NT2/D1 (cell line): ENCODE measurements around the gene CDNF.

Source experiments
- DNase-seq: peaks from one replicate; pipeline ENCODE4 v3.0.0-alpha.2; 2011; ENCODE audit warnings: low read depth, low spot score
- H3K27me3 ChIP-seq: 2 replicates; pipeline ENCODE4 v1.6.0; 2011; ENCODE audit warnings: mild to moderate bottlenecking; ENCODE audit not compliant: insufficient read length, insufficient read depth
- H3K36me3 ChIP-seq: 2 replicates; pipeline ENCODE4 v1.6.1; 2011; ENCODE audit warnings: mild to moderate bottlenecking, low read length, mixed read lengths; ENCODE audit not compliant: insufficient read depth, insufficient read length
- H3K4me1 ChIP-seq: 2 replicates; pipeline ENCODE4 v1.5.1; 2011; ENCODE audit not compliant: insufficient read depth, insufficient read length
- H3K4me3 ChIP-seq: 2 replicates; pipeline ENCODE4 v1.5.1; 2011; ENCODE audit warnings: low read depth; ENCODE audit not compliant: insufficient read length
- H3K9ac ChIP-seq: 2 replicates; pipeline ENCODE4 v1.6.0; 2011; ENCODE audit warnings: low read depth; ENCODE audit not compliant: insufficient read length
- H3K9me3 ChIP-seq: 2 replicates; pipeline ENCODE4 v1.5.1; 2011; ENCODE audit warnings: mild to moderate bottlenecking, low read length; ENCODE audit not compliant: insufficient read depth
- SUZ12 ChIP-seq: IDR thresholded peaks from 2 replicates; pipeline ENCODE4 v1.6.1; 2011; ENCODE audit not compliant: insufficient read length, insufficient read depth; ENCODE audit errors: extremely low read depth
- YY1 ChIP-seq: IDR thresholded peaks from 2 replicates; pipeline ENCODE4 v1.6.1; 2011; ENCODE audit not compliant: insufficient read length, insufficient read depth
- ZNF274 ChIP-seq: IDR thresholded peaks from 2 replicates; pipeline ENCODE4 v1.6.1; 2011; ENCODE audit warnings: mild to moderate bottlenecking, low read depth, low read length

CDNF gene

DNA sequence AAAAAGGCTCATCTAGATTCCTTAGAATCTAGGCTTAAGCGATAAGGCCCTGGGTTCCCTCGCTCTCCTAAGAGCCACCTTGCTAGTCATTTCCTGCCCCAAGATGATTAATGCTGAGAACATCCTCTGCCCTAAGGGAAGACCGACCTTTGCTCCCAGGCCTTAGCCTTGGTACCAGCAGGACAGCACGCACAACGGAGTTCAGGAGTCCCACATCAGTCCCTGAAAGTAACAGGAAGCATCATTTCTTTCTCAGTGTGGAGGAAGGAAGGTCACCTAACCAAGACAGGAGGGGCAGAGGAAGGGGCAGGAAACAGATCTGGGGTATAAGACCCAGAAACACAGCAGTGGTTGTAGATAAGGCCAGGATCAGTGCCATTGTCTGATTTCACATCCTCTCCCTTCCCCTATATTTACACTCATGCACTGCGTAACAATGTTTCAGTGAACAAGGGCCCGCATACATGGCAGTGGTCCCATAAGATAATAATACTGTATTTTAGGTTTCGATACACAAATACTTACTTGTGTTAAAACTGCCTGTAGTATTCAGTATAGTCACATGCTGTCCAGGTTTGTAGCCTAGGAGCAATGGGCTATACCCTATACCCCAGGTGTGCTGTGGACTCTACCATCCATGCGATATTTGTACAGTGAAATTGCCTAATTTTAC lies 55.0 kb downstream of the CDNF start:
- no peaks in the 10 kb centered on the region for H3K36me3 ChIP-seq
- no peaks in the 10 kb centered on the region for H3K27me3 ChIP-seq
- H3K9ac ChIP-seq: no peak overlapping the region
- no peak for DNase-seq
- no peak for TF ChIP-seq ZNF274
- TF ChIP-seq YY1: no peak
- H3K4me1 ChIP-seq: peaks cover 3% of the 10 kb centered on the region
- no peak overlapping the region for H3K4me3 ChIP-seq
- no peaks in the 10 kb centered on the region for H3K9me3 ChIP-seq

DNA sequence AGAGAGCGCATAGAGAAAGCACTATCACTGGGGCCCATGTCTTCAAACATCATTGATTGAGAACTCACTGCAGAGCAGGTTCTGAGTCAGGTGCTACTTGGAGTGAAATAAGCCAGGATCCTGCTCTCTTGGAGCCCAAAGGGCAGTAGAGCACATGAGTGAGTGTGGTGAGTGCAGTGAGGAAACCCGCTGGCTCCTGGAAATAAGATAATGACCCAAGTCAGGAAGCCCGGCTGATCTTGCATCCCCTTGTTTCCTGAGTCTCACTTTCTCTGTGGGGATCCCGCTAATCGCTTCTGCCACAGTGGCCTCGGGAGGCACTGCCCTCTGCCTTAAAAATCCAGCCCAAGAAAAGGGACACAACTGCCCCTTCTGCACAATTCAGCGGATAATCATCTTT lies 56.1 kb downstream of the CDNF start:
- TF ChIP-seq ZNF274: no peak
- no peak for TF ChIP-seq YY1
- TF ChIP-seq SUZ12: no peak
- Histone ChIP-seq H3K9ac (no peak overlapping the region), H3K4me1 (peaks cover 3% of the 10 kb centered on the region)

DNA sequence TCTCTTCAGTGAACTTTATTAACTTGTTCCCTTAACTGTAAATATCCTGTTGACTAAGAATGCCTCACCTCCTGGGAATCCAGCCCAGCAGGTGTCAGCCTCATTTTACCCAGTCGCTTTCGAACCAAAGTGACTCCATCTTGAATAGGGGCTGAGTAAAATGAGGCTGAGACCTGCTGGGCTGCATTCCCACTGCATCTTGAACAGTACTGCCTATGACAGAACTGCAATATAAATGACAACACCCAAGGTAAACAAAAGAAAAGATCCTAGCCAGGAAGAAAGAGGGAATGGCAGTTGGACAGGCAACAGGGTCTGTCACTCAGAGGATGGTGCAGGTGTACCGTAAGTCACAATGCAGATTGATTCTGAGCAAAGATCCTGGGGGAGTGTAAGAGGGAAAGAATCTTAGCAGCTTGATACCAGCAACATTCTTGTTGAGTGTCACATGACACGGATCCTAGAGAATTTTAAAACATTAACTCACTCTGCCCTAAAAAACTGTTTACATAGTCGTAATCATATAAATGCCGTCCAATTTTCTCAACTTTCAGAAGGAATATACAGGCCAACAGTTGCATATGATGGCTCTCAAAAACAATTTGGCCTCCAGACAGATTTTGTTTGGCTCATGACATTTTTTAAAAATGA lies 58.7 kb downstream of the CDNF start:
- DNase-seq: no peak
- no peak overlapping the region for H3K9ac ChIP-seq
- no peak for TF ChIP-seq ZNF274
- no peak for TF ChIP-seq SUZ12
- TF ChIP-seq YY1: no peak

More for the DNA sequence above, 56.1 kb downstream of the CDNF start:
- Histone ChIP-seq H3K4me3 (no peak overlapping the region), H3K9me3 (no peaks in the 10 kb centered on the region), H3K27me3 (no peaks in the 10 kb centered on the region), H3K36me3 (no peaks in the 10 kb centered on the region)
- DNase-seq: no peak

DNA sequence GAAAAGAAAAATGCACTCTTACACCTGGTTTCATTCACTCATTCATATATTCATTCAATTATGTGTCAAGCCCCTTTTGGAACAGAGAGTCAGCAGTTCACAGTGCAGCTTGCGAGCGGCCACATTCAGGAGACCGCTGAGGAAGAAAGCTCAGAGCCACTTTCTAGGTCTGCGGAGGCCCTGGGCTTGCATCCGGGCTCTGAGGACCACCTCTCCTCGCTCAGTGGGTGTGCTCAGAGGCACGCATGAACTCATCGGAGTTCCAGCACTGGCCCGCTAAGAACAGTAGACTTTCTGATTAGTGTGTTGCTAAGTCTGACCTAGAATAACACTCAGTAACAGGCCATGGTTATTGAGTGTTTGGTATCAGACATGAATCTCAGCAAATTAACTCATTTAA lies 61.3 kb downstream of the CDNF start:
- Histone ChIP-seq H3K4me3 (no peak overlapping the region), H3K9me3 (no peaks in the 10 kb centered on the region), H3K36me3 (no peaks in the 10 kb centered on the region), H3K9ac (no peak overlapping the region), H3K27me3 (no peaks in the 10 kb centered on the region), H3K4me1 (no peaks in the 10 kb centered on the region)
- no peak for TF ChIP-seq ZNF274
- no peak for TF ChIP-seq YY1
- TF ChIP-seq SUZ12: no peak
- DNase-seq: no peak

More for the DNA sequence above, 58.7 kb downstream of the CDNF start:
- Histone ChIP-seq H3K27me3 (no peaks in the 10 kb centered on the region), H3K36me3 (no peaks in the 10 kb centered on the region), H3K4me3 (no peak overlapping the region), H3K4me1 (peaks cover 3% of the 10 kb centered on the region), H3K9me3 (no peaks in the 10 kb centered on the region)

DNA sequence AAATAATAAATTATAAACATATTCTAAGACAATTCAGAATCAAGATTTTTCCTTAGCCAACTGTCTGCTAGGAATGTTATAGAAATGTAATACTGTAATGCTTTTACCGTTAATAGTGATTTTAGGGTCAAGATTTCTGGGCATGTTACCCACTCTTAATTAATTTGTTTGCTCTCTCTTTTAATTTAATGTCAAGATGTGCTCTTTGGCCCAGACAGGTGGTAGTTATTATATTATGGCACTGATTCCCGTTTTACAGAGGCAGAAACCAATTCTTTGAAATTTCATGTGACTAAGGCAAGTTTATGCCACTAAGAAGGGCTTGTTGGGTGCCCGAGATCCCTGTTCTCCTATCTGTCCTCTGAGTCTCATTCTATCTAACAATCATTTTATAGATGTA lies 62.2 kb downstream of the CDNF start:
- no peak overlapping the region for H3K9ac ChIP-seq
- H3K4me1 ChIP-seq: no peaks in the 10 kb centered on the region
- H3K4me3 ChIP-seq: no peak overlapping the region
- no peaks in the 10 kb centered on the region for H3K27me3 ChIP-seq
- no peak for DNase-seq
- H3K9me3 ChIP-seq: no peaks in the 10 kb centered on the region
- TF ChIP-seq SUZ12 (no peak), YY1 (no peak), ZNF274 (no peak)
- H3K36me3 ChIP-seq: no peaks in the 10 kb centered on the region

DNA sequence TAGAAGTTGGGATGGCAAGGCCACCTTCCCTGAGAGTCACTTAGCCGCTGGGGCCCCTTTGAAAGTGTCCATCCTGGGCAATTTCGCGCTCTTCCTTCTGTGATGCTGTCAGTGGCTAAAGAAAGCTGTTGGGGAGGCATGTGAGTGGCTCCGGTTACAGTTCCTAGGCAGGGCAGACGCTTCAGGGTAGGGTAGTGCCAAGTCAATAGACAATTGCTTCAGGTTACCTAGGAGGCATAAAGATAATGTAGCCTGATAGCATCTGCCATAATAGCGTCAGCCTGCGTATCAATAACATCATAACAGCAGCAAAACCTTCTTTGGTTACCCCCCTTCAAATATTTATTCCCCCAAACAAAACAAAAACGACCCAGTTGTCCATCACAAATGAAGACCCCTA lies 63.0 kb downstream of the CDNF start, which contains the start of gene FAM107B:
FAM107B (minus strand) TSS at position 101 of the 400 bp plus-strand sequence. CDS start 234 bp downstream, outside the sequence.
- H3K9me3 ChIP-seq: no peaks in the 10 kb centered on the region
- H3K9ac ChIP-seq: no peak within 1 kb of the TSS
- TF ChIP-seq SUZ12 (no peak), YY1 (no peak), ZNF274 (no peak)
- no peaks in the 10 kb centered on the region for H3K27me3 ChIP-seq
- H3K4me3 ChIP-seq: no peak within 1 kb of the TSS
- no peaks in the 10 kb centered on the region for H3K36me3 ChIP-seq
- H3K4me1 ChIP-seq: no peaks in the 10 kb centered on the region
- DNase-seq: no peak

DNA sequence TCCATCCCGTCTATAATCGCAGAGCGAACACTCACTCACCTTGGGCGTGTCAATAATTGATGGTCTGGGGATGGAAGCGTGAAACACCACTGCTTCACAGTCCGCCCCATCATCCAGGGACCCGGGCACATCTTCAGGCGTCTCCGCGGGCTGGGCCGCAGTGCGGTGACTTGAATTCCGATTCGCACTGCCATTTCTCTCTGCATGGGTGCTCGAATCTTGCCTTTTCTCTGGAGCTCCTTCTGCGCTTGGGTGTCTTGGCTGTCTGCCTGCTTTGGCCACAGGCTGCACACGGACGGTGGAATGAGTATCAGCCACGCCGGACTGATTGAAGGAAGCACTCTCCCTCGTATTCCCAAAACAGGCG lies 63.6 kb downstream of the CDNF start:
- Histone ChIP-seq H3K4me3 (no peak overlapping the region), H3K36me3 (no peaks in the 10 kb centered on the region), H3K9ac (no peak overlapping the region), H3K9me3 (no peaks in the 10 kb centered on the region), H3K4me1 (no peaks in the 10 kb centered on the region), H3K27me3 (no peaks in the 10 kb centered on the region)
- TF ChIP-seq YY1 (no peak), ZNF274 (no peak), SUZ12 (no peak)
- DNase-seq: no peak
